LNCAP (cell line): Measurements from ENCODE around the gene TYRP1.

Experiments used
- CTCF ChIP-seq: fragments of 450-650 bp; IDR thresholded peaks from 2 replicates; pipeline ENCODE4 v1.5.1; 2017; ENCODE audit warnings: mild to moderate bottlenecking

The TYRP1 gene

GRCh38 chr9:12723409-12724028 lies 30.3 kb downstream of the TYRP1 start:
- peak; percentile 62 for TF ChIP-seq CTCF

- TF ChIP-seq CTCF = no peak
Observed at GRCh38 chr9:12726795-12727194, 33.6 kb downstream of the TYRP1 start.

GRCh38 chr9:12730198-12730597 lies 37.0 kb downstream of the TYRP1 start:
- TF ChIP-seq CTCF = no peak

- no peak for TF ChIP-seq CTCF
Observed at GRCh38 chr9:12730927-12731326, 37.7 kb downstream of the TYRP1 start.

GRCh38 chr9:12732971-12733370 lies 39.8 kb downstream of the TYRP1 start:
- no peak for TF ChIP-seq CTCF

- no peak for TF ChIP-seq CTCF
Observed at GRCh38 chr9:12735665-12736064, 42.5 kb downstream of the TYRP1 start.

GRCh38 chr9:12737871-12738270 lies 44.7 kb downstream of the TYRP1 start:
- TF ChIP-seq CTCF = no peak
